Hippocampal formation (tissue), 2 donors: ENCODE data around the gene ZGPAT.

Experiments used
- DNase-seq, 2 donors: peaks; one replicate each; lab custom pipeline; 2025; lab: John Stamatoyannopoulos, UW

ZGPAT gene

GRCh38 chr20:63734111-63734945 lies 26.5 kb downstream of the ZGPAT start:
- DNase-seq: no peak

- DNase-seq: peak in 1 of 2 donors; percentile 29
Observed at GRCh38 chr20:63734946-63735858, 27.4 kb downstream of the ZGPAT start.

GRCh38 chr20:63735859-63736718 lies 28.2 kb downstream of the ZGPAT start, which contains the start of gene LIME1:
LIME1 (plus strand) TSS chr20:63736664; CDS start chr20:63737550, 886 bp downstream.
- DNase-seq: no peak

GRCh38 chr20:63736893-63737694 lies 29.3 kb downstream of the ZGPAT start:
- no peak for DNase-seq

GRCh38 chr20:63737695-63737944 lies 29.8 kb downstream of the ZGPAT start:
- no peak for DNase-seq

- DNase-seq: no peak
Observed at GRCh38 chr20:63737945-63738686, 30.3 kb downstream of the ZGPAT start.

- DNase-seq: no peak
Observed at GRCh38 chr20:63738687-63739129, 30.9 kb downstream of the ZGPAT start.

- peak; percentile 57 to 70 for DNase-seq
Observed at GRCh38 chr20:63739130-63740069, 31.6 kb downstream of the ZGPAT start, which contains the start of gene SLC2A4RG. SLC2A4RG (plus strand) TSS chr20:63739776; CDS start chr20:63739913, 137 bp downstream.

GRCh38 chr20:63740070-63740626 lies 32.3 kb downstream of the ZGPAT start:
- no peak for DNase-seq

- peak; percentile 43 to 74 for DNase-seq
Observed at GRCh38 chr20:63740627-63741353, 33.0 kb downstream of the ZGPAT start.

- DNase-seq: no peak
Observed at GRCh38 chr20:63741354-63741675, 33.5 kb downstream of the ZGPAT start.

- DNase-seq: no peak
Observed at GRCh38 chr20:63741676-63742380, 34.0 kb downstream of the ZGPAT start.

- DNase-seq: no peak
Observed at GRCh38 chr20:63742381-63743024, 34.7 kb downstream of the ZGPAT start.

- no peak for DNase-seq
Observed at GRCh38 chr20:63743210-63743970, 35.6 kb downstream of the ZGPAT start.

GRCh38 chr20:63744158-63744557 lies 36.3 kb downstream of the ZGPAT start:
- DNase-seq: no peak
